NT2/D1 (cell line): ENCODE data around the gene MAPK13.

ENCODE experiments used
- SUZ12 ChIP-seq: IDR thresholded peaks from 2 replicates; pipeline ENCODE4 v1.6.1; 2011; ENCODE audit not compliant: insufficient read length, insufficient read depth; ENCODE audit errors: extremely low read depth
- YY1 ChIP-seq: IDR thresholded peaks from 2 replicates; pipeline ENCODE4 v1.6.1; 2011; ENCODE audit not compliant: insufficient read length, insufficient read depth
- ZNF274 ChIP-seq: IDR thresholded peaks from 2 replicates; pipeline ENCODE4 v1.6.1; 2011; ENCODE audit warnings: mild to moderate bottlenecking, low read depth, low read length

DNA sequence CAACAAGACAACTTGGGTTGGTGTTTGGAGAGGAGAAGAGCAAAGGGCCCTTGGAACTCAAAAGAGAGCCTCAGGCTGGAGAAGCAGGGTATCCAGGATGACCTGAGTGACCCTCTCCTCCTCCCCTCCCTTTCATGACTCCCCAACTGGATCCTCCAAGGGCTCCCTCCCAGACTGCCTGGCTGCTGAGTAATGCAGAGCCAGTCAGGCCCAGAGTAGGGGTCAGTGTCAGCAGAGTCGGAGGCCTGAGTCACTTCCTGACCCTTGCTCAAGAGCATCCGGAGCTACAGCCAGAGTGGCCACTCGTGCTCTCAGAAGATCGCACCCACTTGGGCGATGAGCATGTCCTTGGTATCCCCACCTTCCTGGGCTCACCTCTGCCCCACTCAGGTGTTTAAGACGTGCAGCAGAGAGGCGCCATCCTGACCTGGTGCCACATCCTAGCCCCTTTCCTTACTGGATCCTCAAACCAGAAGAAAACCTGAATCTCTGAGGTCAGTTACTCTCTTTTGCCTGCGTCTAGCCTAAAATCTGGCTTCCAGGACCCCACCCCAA lies 2.8 kb upstream of the MAPK13 start:
- TF ChIP-seq SUZ12, result no peak
- TF ChIP-seq YY1, result no peak
- no peak for TF ChIP-seq ZNF274
